GM12878 (cell line): ENCODE results near the gene BTK. TPM values are rescaled to one million over a fixed set of nuclear protein-coding genes. Genes with fewer than 3 reads are reported as not detected.
A peak's percentile ranks its signal among the peaks of the same experiment; 100 is the strongest.

Experiments
- ATF7 ChIP-seq: fragments of 450-650 bp; IDR thresholded peaks from 2 replicates; pipeline ENCODE4 v1.6.1; 2016; ENCODE audit warnings: low read depth, mild to moderate bottlenecking
- BMI1 ChIP-seq: fragments of 450-650 bp; IDR thresholded peaks from 2 replicates; pipeline ENCODE4 v1.6.1; 2016; ENCODE audit warnings: mild to moderate bottlenecking, moderate library complexity, borderline replicate concordance
- CEBPZ ChIP-seq: fragments of 150-350 bp; IDR thresholded peaks from 2 replicates; pipeline ENCODE4 v1.6.1; 2016; ENCODE audit warnings: low read depth, low read length
- CHD1 ChIP-seq: IDR thresholded peaks from 2 replicates; pipeline ENCODE4 v1.6.1; 2012; ENCODE audit warnings: low read depth, low read length, improper control_type of control experiment
- DPF2 ChIP-seq: fragments of 450-650 bp; IDR thresholded peaks from 2 replicates; pipeline ENCODE4 v1.6.1; 2017; ENCODE audit warnings: mild to moderate bottlenecking
- EGR1 ChIP-seq, 2 experiments: IDR thresholded peaks; 1 replicate in 1 of 2; 2 replicates in 1 of 2; pipeline ENCODE4 v1.6.1; 2011 to 2012; ENCODE audit warnings: low read depth in 2 of 2, low read length in 2 of 2, borderline replicate concordance in 1 of 2, mild to moderate bottlenecking in 1 of 2, moderate library complexity in 1 of 2
- ETV6 ChIP-seq, 2 experiments: fragments of 450-650 bp in 1 of 2; IDR thresholded peaks in 1 of 2; conservative IDR thresholded peaks in 1 of 2; 2 replicates each; pipeline ENCODE4 v1.6.1; 2014; ENCODE audit warnings: antibody characterized with exemption in 1 of 2, borderline replicate concordance in 1 of 2, low read depth in 1 of 2, mild to moderate bottlenecking in 1 of 2, moderate library complexity in 1 of 2
- GABPA ChIP-seq: IDR thresholded peaks from 2 replicates; pipeline ENCODE4 v1.6.1; 2014; ENCODE audit warnings: antibody characterized with exemption, low read depth, mild to moderate bottlenecking, inconsistent platforms
- HDAC2 ChIP-seq: fragments of 200-600 bp; sonication (generic); IDR thresholded peaks from 2 replicates; pipeline ENCODE4 v1.6.1; 2017
- KDM1A ChIP-seq: fragments of 200-600 bp; sonication (generic); IDR thresholded peaks from 2 replicates; pipeline ENCODE4 v1.6.1; 2016; ENCODE audit warnings: borderline replicate concordance
- NFYA ChIP-seq: IDR thresholded peaks from 2 replicates; pipeline ENCODE4 v1.6.1; 2011; ENCODE audit warnings: low read depth, mild to moderate bottlenecking, low read length, improper control_type of control experiment, borderline replicate concordance
- POU2F2 ChIP-seq: IDR thresholded peaks from 3 replicates; pipeline ENCODE4 v1.6.1; 2011; ENCODE audit warnings: low read depth, mild to moderate bottlenecking, low read length, borderline replicate concordance
- RELA ChIP-seq: fragments of 450-650 bp; IDR thresholded peaks from 2 replicates; pipeline ENCODE4 v1.8.0; 2014; ENCODE audit warnings: borderline replicate concordance; ENCODE audit not compliant: partially characterized antibody
- TCF12 ChIP-seq: IDR thresholded peaks from 2 replicates; pipeline ENCODE4 v1.6.1; 2011; ENCODE audit warnings: low read depth, mild to moderate bottlenecking, low read length
- WRNIP1 ChIP-seq: IDR thresholded peaks from 2 replicates; pipeline ENCODE4 v1.6.1; 2011; ENCODE audit warnings: low read depth, low read length, improper control_type of control experiment, borderline replicate concordance
- ZNF207 ChIP-seq: fragments of 450-650 bp; IDR thresholded peaks from 2 replicates; pipeline ENCODE4 v1.6.1; 2014; ENCODE audit warnings: antibody characterized with exemption, mild to moderate bottlenecking, borderline replicate concordance
- polyA plus RNA-seq, 11 experiments: library from polyadenylated mRNA; depleted of rRNA in 4 of 11; unstranded in 6 of 11; stranded (reverse) in 5 of 11; fragments of >200 nt; fragmentation: Nextera tagmentation in 4 of 11; fragmentation: Illumina TruSeq in 1 of 11; extraction: Ambion mirVana in 4 of 11; extraction: Trizol in 1 of 11; gene quantifications; 1 replicate in 1 of 11; 2 replicates in 10 of 11; pipeline versions ENCODE4 v1.2.1 to v1.2.3, GENCODE V29; 2011 to 2016; ENCODE audit warnings: inconsistent platforms in 2 of 11, missing spikeins in 2 of 11, low read depth in 1 of 11
- total RNA-seq, 4 experiments: library from RNA; depleted of rRNA in 3 of 4; stranded (reverse); fragments of >200 nt in 3 of 4; fragmentation: Illumina TruSeq in 1 of 4; extraction: Trizol in 1 of 4; gene quantifications; 2 replicates each; pipeline versions ENCODE4 v1.2.1 to v1.2.3, GENCODE V29; 2013 to 2021
- TF ChIP-seq, protein P1 (sequence below): fragments of 450-650 bp; IDR thresholded peaks from 2 replicates; pipeline ENCODE4 v1.6.1; 2018; ENCODE audit warnings: mild to moderate bottlenecking, low read depth, moderate library complexity; ENCODE audit not compliant: partially characterized antibody
- TF ChIP-seq, protein P2 (sequence below): fragments of 450-650 bp; IDR thresholded peaks from 2 replicates; pipeline ENCODE4 v1.6.1; 2017; ENCODE audit warnings: antibody characterized with exemption, mild to moderate bottlenecking, moderate library complexity

The BTK gene
- total and polyA plus RNA-seq, 10 of the 15 experiments (the other 5 are each of a cell fraction or from before 2014, with no cell fraction given): 24.0 to 154 (median 88.9) TPM

GRCh38 chrX:101390664-101391525 lies 4.9 kb upstream of the BTK start, which contains the start of gene RPL36A (continued):
- TF ChIP-seq EGR1 (IDR thresholded peaks at IDR 0.05; ENCODE audit: borderline replicate concordance in 1 of 2, low read depth in 2 of 2, low read length in 2 of 2) (peak in 1 of 2 experiments; percentile 44; a peak in 2 of 3 replicates), BMI1 (no peak), DPF2 (no peak), GABPA (peak; percentile 83), CHD1 (no peak), ETV6 (conservative IDR thresholded peaks at IDR 0.05 in 1 of 2, IDR thresholded peaks at IDR 0.05 in 1 of 2; ENCODE audit: borderline replicate concordance in 1 of 2, low read depth in 1 of 2) (peak in 1 of 2 experiments; percentile 84; a peak in 2 of 4 replicates), POU2F2 (peak; percentile 93; the same call in 2 of the 3 replicates), KDM1A (no peak), ATF7 (peak; percentile 54), TCF12 (peak; percentile 28; the same call in 1 of the 2 replicates), RELA (peak; percentile 40), HDAC2 (no peak), ZNF207 (0 out of 2 replicates have a peak, but pooled peaks have one; percentile 38), WRNIP1 (no peak), NFYA (no peak), CEBPZ (no peak)
- TF ChIP-seq, protein P1, sequence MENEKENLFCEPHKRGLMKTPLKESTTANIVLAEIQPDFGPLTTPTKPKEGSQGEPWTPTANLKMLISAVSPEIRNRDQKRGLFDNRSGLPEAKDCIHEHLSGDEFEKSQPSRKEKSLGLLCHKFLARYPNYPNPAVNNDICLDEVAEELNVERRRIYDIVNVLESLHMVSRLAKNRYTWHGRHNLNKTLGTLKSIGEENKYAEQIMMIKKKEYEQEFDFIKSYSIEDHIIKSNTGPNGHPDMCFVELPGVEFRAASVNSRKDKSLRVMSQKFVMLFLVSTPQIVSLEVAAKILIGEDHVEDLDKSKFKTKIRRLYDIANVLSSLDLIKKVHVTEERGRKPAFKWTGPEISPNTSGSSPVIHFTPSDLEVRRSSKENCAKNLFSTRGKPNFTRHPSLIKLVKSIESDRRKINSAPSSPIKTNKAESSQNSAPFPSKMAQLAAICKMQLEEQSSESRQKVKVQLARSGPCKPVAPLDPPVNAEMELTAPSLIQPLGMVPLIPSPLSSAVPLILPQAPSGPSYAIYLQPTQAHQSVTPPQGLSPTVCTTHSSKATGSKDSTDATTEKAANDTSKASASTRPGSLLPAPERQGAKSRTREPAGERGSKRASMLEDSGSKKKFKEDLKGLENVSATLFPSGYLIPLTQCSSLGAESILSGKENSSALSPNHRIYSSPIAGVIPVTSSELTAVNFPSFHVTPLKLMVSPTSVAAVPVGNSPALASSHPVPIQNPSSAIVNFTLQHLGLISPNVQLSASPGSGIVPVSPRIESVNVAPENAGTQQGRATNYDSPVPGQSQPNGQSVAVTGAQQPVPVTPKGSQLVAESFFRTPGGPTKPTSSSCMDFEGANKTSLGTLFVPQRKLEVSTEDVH: no peak
- TF ChIP-seq, protein P2, sequence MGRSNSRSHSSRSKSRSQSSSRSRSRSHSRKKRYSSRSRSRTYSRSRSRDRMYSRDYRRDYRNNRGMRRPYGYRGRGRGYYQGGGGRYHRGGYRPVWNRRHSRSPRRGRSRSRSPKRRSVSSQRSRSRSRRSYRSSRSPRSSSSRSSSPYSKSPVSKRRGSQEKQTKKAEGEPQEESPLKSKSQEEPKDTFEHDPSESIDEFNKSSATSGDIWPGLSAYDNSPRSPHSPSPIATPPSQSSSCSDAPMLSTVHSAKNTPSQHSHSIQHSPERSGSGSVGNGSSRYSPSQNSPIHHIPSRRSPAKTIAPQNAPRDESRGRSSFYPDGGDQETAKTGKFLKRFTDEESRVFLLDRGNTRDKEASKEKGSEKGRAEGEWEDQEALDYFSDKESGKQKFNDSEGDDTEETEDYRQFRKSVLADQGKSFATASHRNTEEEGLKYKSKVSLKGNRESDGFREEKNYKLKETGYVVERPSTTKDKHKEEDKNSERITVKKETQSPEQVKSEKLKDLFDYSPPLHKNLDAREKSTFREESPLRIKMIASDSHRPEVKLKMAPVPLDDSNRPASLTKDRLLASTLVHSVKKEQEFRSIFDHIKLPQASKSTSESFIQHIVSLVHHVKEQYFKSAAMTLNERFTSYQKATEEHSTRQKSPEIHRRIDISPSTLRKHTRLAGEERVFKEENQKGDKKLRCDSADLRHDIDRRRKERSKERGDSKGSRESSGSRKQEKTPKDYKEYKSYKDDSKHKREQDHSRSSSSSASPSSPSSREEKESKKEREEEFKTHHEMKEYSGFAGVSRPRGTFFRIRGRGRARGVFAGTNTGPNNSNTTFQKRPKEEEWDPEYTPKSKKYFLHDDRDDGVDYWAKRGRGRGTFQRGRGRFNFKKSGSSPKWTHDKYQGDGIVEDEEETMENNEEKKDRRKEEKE: no peak
